HG03520 (cell line): Measurements from ENCODE around the gene SIRT2.
"Not testable (repeated sequence)": the region's sequence is repeated elsewhere in the genome, so short reads cannot be mapped to it uniquely, and the experiment has no call there.

Experiments
- ATAC-seq: cut with Tn5 transposase; IDR thresholded peaks from one replicate; pipeline ENCODE4 v1.9.1; 2021; ENCODE audit warnings: mild to moderate bottlenecking, moderate library complexity; ENCODE audit not compliant: unreplicated experiment

Gene SIRT2

GRCh38 chr19:38898788-38899446 lies 501 bp downstream of the SIRT2 start:
- ATAC-seq, result no peak

GRCh38 chr19:38894968-38895367 lies 4.5 kb downstream of the SIRT2 start:
- no peak for ATAC-seq

GRCh38 chr19:38893341-38893771 lies 6.1 kb downstream of the SIRT2 start:
- no peak for ATAC-seq

- no peak for ATAC-seq
These were observed 6.6 kb downstream of the SIRT2 start for GRCh38 chr19:38892841-38893240.

GRCh38 chr19:38891771-38892170 lies 7.6 kb downstream of the SIRT2 start:
- no peak for ATAC-seq

GRCh38 chr19:38890686-38891085 lies 8.7 kb downstream of the SIRT2 start:
- ATAC-seq, result no peak

- no peak for ATAC-seq
These were observed 9.6 kb downstream of the SIRT2 start for GRCh38 chr19:38889803-38890202.

- ATAC-seq, result no peak
These were observed 10.5 kb downstream of the SIRT2 start for GRCh38 chr19:38888876-38889275.

- ATAC-seq, result not testable (repeated sequence)
These were observed 14.7 kb downstream of the SIRT2 start for GRCh38 chr19:38884691-38885090.

- ATAC-seq, result no peak
These were observed 16.1 kb downstream of the SIRT2 start for GRCh38 chr19:38883286-38883685.

GRCh38 chr19:38880882-38881609 lies 18.4 kb downstream of the SIRT2 start:
- ATAC-seq, result no peak

- no peak for ATAC-seq
These were observed 19.1 kb downstream of the SIRT2 start for GRCh38 chr19:38880076-38880881.

- ATAC-seq, result no peak
These were observed 20.0 kb downstream of the SIRT2 start for GRCh38 chr19:38879400-38879751.

GRCh38 chr19:38878575-38879399 lies 20.6 kb downstream of the SIRT2 start:
- no peak for ATAC-seq

GRCh38 chr19:38877781-38878574 lies 21.4 kb downstream of the SIRT2 start, which contains the start of gene RINL:
TSS of gene RINL (minus strand) at chr19:38878275. CDS start at chr19:38876742, 1,533 bp downstream.
- peak; percentile 48 for ATAC-seq

GRCh38 chr19:38875656-38876395 lies 23.6 kb downstream of the SIRT2 start:
- no peak for ATAC-seq

- ATAC-seq, result not testable (repeated sequence)
These were observed 26.0 kb downstream of the SIRT2 start for GRCh38 chr19:38873400-38873799.

- no peak for ATAC-seq
These were observed 28.8 kb downstream of the SIRT2 start for GRCh38 chr19:38870612-38871011.
